HG03521 (cell line): ENCODE measurements around the gene TMEM74B.

Source experiments
- ATAC-seq: cut with Tn5 transposase; IDR thresholded peaks from one replicate; pipeline ENCODE4 v1.9.1; 2021; ENCODE audit warnings: mild to moderate bottlenecking, moderate library complexity; ENCODE audit not compliant: unreplicated experiment

The TMEM74B gene

GRCh38 chr20:1183153-1183552 lies 1.6 kb downstream of the TMEM74B start:
- no peak for ATAC-seq

GRCh38 chr20:1182106-1182505 lies 2.7 kb downstream of the TMEM74B start:
- ATAC-seq = no peak

- no peak for ATAC-seq
Observed at GRCh38 chr20:1180949-1181348, 3.8 kb downstream of the TMEM74B start.

GRCh38 chr20:1178623-1179022 lies 6.2 kb downstream of the TMEM74B start:
- no peak for ATAC-seq

- ATAC-seq = no peak
Observed at GRCh38 chr20:1178103-1178502, 6.7 kb downstream of the TMEM74B start.

GRCh38 chr20:1177680-1178079 lies 7.1 kb downstream of the TMEM74B start:
- no peak for ATAC-seq

GRCh38 chr20:1174787-1175186 lies 10.0 kb downstream of the TMEM74B start:
- ATAC-seq = no peak

GRCh38 chr20:1173698-1174097 lies 11.1 kb downstream of the TMEM74B start:
- no peak for ATAC-seq

GRCh38 chr20:1171461-1172093 lies 13.2 kb downstream of the TMEM74B start:
- no peak for ATAC-seq

GRCh38 chr20:1169224-1169623 lies 15.6 kb downstream of the TMEM74B start:
- ATAC-seq = no peak

GRCh38 chr20:1166948-1167720 lies 17.6 kb downstream of the TMEM74B start:
- no peak for ATAC-seq

GRCh38 chr20:1165941-1166340 lies 18.8 kb downstream of the TMEM74B start:
- no peak for ATAC-seq

GRCh38 chr20:1165521-1165920 lies 19.3 kb downstream of the TMEM74B start:
- no peak for ATAC-seq

- no peak for ATAC-seq
Observed at GRCh38 chr20:1164871-1165270, 19.9 kb downstream of the TMEM74B start.

GRCh38 chr20:1163653-1164052 lies 21.1 kb downstream of the TMEM74B start:
- ATAC-seq = no peak

- ATAC-seq = no peak
Observed at GRCh38 chr20:1163105-1163504, 21.7 kb downstream of the TMEM74B start.

GRCh38 chr20:1160991-1161390 lies 23.8 kb downstream of the TMEM74B start:
- no peak for ATAC-seq

- ATAC-seq = no peak
Observed at GRCh38 chr20:1160496-1160895, 24.3 kb downstream of the TMEM74B start.

- no peak for ATAC-seq
Observed at GRCh38 chr20:1155342-1155741, 29.4 kb downstream of the TMEM74B start.

GRCh38 chr20:1154691-1155090 lies 30.1 kb downstream of the TMEM74B start:
- no peak for ATAC-seq

- ATAC-seq = no peak
Observed at GRCh38 chr20:1154226-1154625, 30.6 kb downstream of the TMEM74B start.

- no peak for ATAC-seq
Observed at GRCh38 chr20:1150968-1151367, 33.8 kb downstream of the TMEM74B start.

- ATAC-seq = no peak
Observed at GRCh38 chr20:1150218-1150617, 34.6 kb downstream of the TMEM74B start.
